HEK293T (cell line): Measurements from ENCODE around the gene NDE1.

Source experiments
- CTCF ChIA-PET: fragments of 350-600 bp; formaldehyde crosslinking; extraction: SDS; loops from one replicate; lab custom pipeline; 2021; ENCODE audit warnings: antibody characterized with exemption, inconsistent platforms; lab: Yijun Ruan, JAX
- POLR2A ChIA-PET: fragments of 350-600 bp; formaldehyde crosslinking; extraction: SDS; loops from one replicate; lab custom pipeline; 2020; ENCODE audit warnings: antibody characterized with exemption, inconsistent platforms; lab: Yijun Ruan, JAX
- DNase-seq: peaks from one replicate; pipeline ENCODE4 v3.0.0; 2012; ENCODE audit warnings: mixed read lengths; ENCODE audit errors: extremely low spot score
- ARNT ChIP-seq: fragments of 450-650 bp; IDR thresholded peaks from 2 replicates; pipeline ENCODE4 v1.6.1; 2017; ENCODE audit warnings: mild to moderate bottlenecking
- BHLHE40 ChIP-seq: fragments of 450-650 bp; IDR thresholded peaks from 2 replicates; pipeline ENCODE4 v1.6.1; 2016; ENCODE audit warnings: mild to moderate bottlenecking, moderate library complexity, borderline replicate concordance
- CTBP1 ChIP-seq: fragments of 450-650 bp; IDR thresholded peaks from 2 replicates; pipeline ENCODE4 v1.6.1; 2016; ENCODE audit warnings: borderline replicate concordance
- ELF4 ChIP-seq: fragments of 450-650 bp; IDR thresholded peaks from 2 replicates; pipeline ENCODE4 v1.6.1; 2017; ENCODE audit warnings: antibody characterized with exemption
- FOXA1 ChIP-seq: fragments of 450-650 bp; IDR thresholded peaks from 2 replicates; pipeline ENCODE4 v1.6.1; 2016; ENCODE audit warnings: mild to moderate bottlenecking
- FOXK2 ChIP-seq: fragments of 450-650 bp; IDR thresholded peaks from 2 replicates; pipeline ENCODE4 v1.6.1; 2016; ENCODE audit warnings: mild to moderate bottlenecking
- FOXM1 ChIP-seq: fragments of 450-650 bp; IDR thresholded peaks from 2 replicates; pipeline ENCODE4 v1.6.1; 2017; ENCODE audit warnings: mild to moderate bottlenecking, borderline replicate concordance
- HDGF ChIP-seq: fragments of 450-650 bp; IDR thresholded peaks from 2 replicates; pipeline ENCODE4 v1.6.1; 2017; ENCODE audit warnings: antibody characterized with exemption, borderline replicate concordance
- L3MBTL2 ChIP-seq: fragments of 450-650 bp; conservative IDR thresholded peaks from 2 replicates; pipeline ENCODE4 v1.6.1; 2016; ENCODE audit warnings: mild to moderate bottlenecking
- LEF1 ChIP-seq: fragments of 450-650 bp; IDR thresholded peaks from 2 replicates; pipeline ENCODE4 v1.6.1; 2017; ENCODE audit warnings: mild to moderate bottlenecking, borderline replicate concordance
- NFRKB ChIP-seq: fragments of 450-650 bp; IDR thresholded peaks from 2 replicates; pipeline ENCODE4 v1.6.1; 2016; ENCODE audit warnings: mild to moderate bottlenecking, moderate library complexity
- PKNOX1 ChIP-seq: fragments of 450-650 bp; IDR thresholded peaks from 2 replicates; pipeline ENCODE4 v1.6.1; 2016
- SP1 ChIP-seq: fragments of 450-650 bp; IDR thresholded peaks from 2 replicates; pipeline ENCODE4 v1.6.1; 2017
- SUZ12 ChIP-seq: fragments of 450-650 bp; IDR thresholded peaks from 2 replicates; pipeline ENCODE4 v1.6.1; 2016; ENCODE audit warnings: mild to moderate bottlenecking
- TARDBP ChIP-seq: fragments of 450-650 bp; IDR thresholded peaks from 2 replicates; pipeline ENCODE4 v1.6.1; 2016
- ZNF384 ChIP-seq: fragments of 450-650 bp; IDR thresholded peaks from 2 replicates; pipeline ENCODE4 v1.6.1; 2016

NDE1 gene

GRCh38 chr16:15616475-15617165, 33.4 kb upstream of the NDE1 start:
- CTCF ChIA-PET: no interaction called here
- TF ChIP-seq SUZ12 (no peak), SP1 (no peak), BHLHE40 (no peak), PKNOX1 (no peak), LEF1 (no peak), ELF4 (no peak), FOXK2 (no peak), TARDBP (no peak), L3MBTL2 (no peak), FOXA1 (no peak), NFRKB (no peak), ZNF384 (no peak), CTBP1 (no peak), HDGF (no peak)
- POLR2A ChIA-PET: no interaction called here
- DNase-seq: no peak

GRCh38 chr16:15617901-15618300, 32.1 kb upstream of the NDE1 start:
- TF ChIP-seq ARNT (no peak), ELF4 (no peak), ZNF384 (no peak)
- CTCF ChIA-PET: no interaction called here
- no peak for DNase-seq
- POLR2A ChIA-PET: no interaction called here

- POLR2A ChIA-PET: interaction anchor here (0.7 kb wide), 1 partner anchor 20 kb away, joined by 3 read pairs; no protein-coding TSS in a partner anchor
Measured at GRCh38 chr16:15618392-15618791, 31.7 kb upstream of the NDE1 start.

GRCh38 chr16:15620611-15621195, 29.3 kb upstream of the NDE1 start:
- TF ChIP-seq TARDBP: no peak
- TF ChIP-seq BHLHE40: no peak
- POLR2A ChIA-PET: no interaction called here
- CTCF ChIA-PET: no interaction called here
- DNase-seq: no peak

More at GRCh38 chr16:15618392-15618791, 31.7 kb upstream of the NDE1 start:
- DNase-seq: no peak
- CTCF ChIA-PET: no interaction called here
- TF ChIP-seq SP1 (no peak), ELF4 (no peak), FOXM1 (no peak), PKNOX1 (no peak)

- DNase-seq: no peak
- TF ChIP-seq ARNT: no peak
- TF ChIP-seq NFRKB: no peak
- TF ChIP-seq CTBP1: no peak
- no peak for TF ChIP-seq SP1
- TF ChIP-seq PKNOX1: 0 out of 2 replicates have a peak, but pooled peaks have one; percentile 16
- CTCF ChIA-PET: no interaction called here
- POLR2A ChIA-PET: interaction anchor here (1.8 kb wide), 1 partner anchor 21 kb away, joined by 6 read pairs; the partner anchor contains the start of gene MARF1
Measured at GRCh38 chr16:15621456-15621855, 28.6 kb upstream of the NDE1 start.

GRCh38 chr16:15621889-15622288, 28.2 kb upstream of the NDE1 start:
- no peak for DNase-seq
- POLR2A ChIA-PET: interaction anchor here (1.8 kb wide), 1 partner anchor 21 kb away, joined by 6 read pairs; the partner anchor contains the start of gene MARF1
- TF ChIP-seq HDGF: no peak
- TF ChIP-seq SP1: no peak
- TF ChIP-seq FOXA1: no peak
- no peak for TF ChIP-seq FOXK2
- TF ChIP-seq ARNT: no peak
- no peak for TF ChIP-seq NFRKB
- no peak for TF ChIP-seq SUZ12
- TF ChIP-seq LEF1: no peak
- TF ChIP-seq BHLHE40: no peak
- TF ChIP-seq CTBP1: no peak
- no peak for TF ChIP-seq TARDBP
- no peak for TF ChIP-seq ELF4
- no peak for TF ChIP-seq FOXM1
- no peak for TF ChIP-seq L3MBTL2
- CTCF ChIA-PET: no interaction called here
